GM10266 (cell line): ENCODE results near the gene CDH4.

Experiments used
- DNase-seq: peaks from one replicate; pipeline ENCODE4 v3.0.0; 2012; ENCODE audit errors: extremely low spot score
- TF ChIP-seq, protein P1 (sequence below): IDR thresholded peaks from 2 replicates; pipeline ENCODE4 v1.5.1; 2012; ENCODE audit warnings: mild to moderate bottlenecking, low read depth; ENCODE audit not compliant: control insufficient read depth, insufficient read depth; ENCODE audit errors: missing control alignments

Gene CDH4

DNA sequence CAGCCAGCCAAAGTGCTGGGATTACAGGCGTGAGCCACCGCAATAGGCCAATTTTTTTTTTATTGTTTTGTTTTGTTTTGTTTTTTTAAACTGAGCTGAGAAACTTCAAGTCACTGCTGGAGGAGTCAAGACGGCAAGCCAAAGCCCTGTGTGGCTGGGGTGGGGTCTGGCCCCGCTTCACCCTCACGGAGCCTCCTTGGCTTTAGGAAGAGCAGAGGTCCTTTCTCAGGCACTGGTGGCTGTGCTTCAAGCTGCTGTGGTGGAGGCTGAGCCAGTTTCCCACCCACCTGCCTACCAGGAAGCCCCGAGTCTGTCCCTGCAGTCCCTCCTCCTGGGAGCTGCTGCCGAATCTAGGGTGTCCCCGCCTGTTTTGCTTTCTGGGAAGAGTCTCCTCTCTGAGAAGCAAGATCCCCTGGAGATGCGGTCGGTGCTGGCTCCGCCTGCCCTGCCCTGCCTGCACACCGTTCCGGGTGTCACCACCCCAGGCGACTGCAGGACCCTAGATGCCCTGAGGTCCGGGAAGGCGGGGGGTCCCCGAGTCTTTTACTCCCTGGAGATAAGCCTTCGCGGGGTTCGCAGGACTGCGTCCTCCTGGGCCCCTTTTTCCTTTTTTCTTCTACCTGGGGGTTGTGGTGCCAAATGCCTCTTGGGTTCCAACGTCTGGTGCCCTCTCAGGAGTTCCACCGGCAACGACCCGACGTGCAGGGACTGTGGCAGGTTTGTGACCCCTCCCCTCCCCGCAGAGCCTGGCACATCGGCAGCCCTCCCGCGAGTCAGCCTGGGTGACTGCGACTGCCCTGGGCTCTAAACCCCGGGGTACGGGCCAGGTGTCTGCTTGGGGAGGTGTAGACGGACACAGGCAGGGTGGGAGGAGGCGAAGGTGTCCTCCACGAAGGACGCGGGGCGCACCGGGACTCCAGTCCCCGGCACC is 712.9 kb downstream of the CDH4 start:
- TF ChIP-seq, protein P1, sequence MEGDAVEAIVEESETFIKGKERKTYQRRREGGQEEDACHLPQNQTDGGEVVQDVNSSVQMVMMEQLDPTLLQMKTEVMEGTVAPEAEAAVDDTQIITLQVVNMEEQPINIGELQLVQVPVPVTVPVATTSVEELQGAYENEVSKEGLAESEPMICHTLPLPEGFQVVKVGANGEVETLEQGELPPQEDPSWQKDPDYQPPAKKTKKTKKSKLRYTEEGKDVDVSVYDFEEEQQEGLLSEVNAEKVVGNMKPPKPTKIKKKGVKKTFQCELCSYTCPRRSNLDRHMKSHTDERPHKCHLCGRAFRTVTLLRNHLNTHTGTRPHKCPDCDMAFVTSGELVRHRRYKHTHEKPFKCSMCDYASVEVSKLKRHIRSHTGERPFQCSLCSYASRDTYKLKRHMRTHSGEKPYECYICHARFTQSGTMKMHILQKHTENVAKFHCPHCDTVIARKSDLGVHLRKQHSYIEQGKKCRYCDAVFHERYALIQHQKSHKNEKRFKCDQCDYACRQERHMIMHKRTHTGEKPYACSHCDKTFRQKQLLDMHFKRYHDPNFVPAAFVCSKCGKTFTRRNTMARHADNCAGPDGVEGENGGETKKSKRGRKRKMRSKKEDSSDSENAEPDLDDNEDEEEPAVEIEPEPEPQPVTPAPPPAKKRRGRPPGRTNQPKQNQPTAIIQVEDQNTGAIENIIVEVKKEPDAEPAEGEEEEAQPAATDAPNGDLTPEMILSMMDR, result no peak
- DNase-seq, result no peak

DNA sequence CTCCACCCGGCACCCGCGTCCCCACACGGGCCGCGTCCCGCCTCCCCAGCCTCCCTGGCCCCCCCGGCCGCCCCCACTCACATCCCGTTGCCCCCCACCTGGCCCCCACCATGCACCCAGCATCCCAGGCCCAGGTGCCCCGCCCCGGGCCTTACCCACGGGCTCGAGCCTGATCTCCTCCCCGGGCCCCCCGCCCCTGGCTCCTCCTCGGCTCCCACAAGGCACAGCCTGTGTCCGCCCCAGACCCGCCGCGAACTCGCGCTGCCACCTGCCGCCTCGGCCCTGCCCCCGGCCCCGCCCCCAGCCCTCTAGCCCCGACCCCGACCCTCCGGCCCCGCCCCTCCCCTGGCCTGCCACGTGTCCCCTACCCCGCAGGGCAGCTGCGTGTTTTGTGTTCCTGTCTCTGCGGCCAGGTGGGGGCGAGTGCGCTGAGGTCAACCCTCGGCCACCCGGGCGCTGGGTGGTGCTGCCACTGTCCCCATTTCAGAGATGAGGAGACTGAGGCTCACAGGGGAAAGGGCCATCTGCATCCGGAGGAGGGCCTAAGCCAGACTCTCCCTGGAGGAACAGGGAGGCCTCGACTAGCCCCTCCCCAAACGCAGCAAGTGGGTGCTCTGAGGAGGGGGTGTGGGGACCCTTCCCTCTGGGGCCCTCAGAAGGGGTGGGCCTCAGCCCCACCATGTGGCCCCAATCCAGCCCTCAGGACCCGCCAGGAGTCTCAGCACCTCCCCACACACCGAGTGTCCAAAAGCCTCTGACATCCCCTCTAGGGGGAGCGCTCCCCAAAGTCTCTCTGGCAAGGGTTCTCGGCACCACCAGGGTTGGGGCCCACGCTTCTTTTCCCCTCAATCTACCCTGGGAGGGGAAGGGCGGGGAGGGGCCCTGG is 713.8 kb downstream of the CDH4 start:
- TF ChIP-seq, protein P1, result no peak
- DNase-seq, result no peak

DNA sequence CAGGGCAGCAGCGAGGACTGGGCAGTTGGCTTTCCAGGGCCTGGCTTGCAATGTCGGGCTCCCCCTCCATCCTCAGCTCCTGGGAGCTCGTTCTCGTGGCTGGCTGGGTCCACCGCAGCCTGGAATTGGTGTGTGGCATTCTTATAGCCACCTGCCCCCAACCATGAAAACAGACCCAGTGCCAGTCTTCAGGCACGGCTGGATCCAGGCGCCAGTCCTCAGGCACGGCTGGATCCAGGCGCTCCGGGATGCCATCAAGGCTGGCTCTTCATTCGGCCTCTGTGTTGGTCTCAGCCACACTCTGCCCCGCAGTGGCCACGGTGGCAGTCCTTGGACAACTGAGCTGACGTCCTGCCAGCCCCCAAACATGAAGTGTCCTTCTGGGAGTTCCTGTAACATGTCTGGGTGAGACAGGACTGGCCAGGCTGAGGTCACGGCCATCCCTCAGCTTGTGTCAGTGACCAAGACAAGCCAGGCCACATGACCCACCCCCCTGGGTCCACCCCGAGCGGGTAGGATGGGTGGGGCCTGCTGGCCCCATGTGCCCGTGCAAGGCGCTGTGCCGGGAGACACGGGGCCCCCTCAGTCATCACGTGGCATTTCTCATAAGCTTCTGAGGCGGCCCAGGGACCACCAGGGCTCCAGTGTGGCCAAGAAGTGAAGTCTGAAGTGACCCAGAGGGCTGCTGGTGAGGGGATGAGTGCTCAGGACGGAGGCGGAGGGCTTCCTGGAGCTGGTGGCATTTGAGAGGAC is 714.6 kb downstream of the CDH4 start:
- TF ChIP-seq, protein P1, result no peak
- DNase-seq, result no peak

GRCh38 chr20:61967300-61967699 is 715.2 kb downstream of the CDH4 start:
- TF ChIP-seq, protein P1, result no peak
- DNase-seq, result no peak

DNA sequence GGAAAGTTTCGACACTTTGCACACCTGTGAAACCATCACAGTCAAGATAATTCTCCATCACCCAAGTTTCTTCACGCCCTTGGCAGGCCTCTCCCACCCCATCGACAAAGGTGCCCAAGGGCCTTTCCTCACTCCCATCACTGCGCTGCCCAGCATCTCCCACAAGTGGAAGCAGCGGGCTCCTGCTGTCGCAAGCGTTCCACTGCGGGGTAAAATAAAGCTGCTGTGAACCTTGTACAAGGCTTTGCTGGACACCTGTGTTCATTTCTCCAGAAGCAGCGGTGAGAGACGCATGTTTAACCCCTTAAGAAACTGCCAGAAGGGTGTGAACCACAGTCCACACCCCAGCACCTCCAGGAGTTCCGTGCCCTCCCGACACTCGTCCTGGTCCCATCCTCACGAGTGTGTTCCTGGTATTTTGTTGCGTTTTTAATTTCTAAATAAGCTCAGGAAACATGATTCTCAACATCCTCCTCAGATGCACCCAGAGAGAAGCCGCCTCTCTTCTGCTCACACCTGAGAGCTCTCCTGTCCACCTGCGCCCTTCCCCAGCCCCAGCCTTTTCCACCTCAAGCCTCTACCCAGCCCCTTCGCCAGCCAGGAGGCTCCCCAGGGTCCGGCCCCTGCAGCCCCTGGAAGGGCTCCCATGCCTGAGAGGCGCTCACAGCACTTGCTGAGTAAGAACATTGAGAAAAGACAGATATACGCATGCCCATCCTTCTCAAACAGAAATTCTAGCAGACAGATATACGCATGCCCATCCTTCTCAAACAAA is 716.2 kb downstream of the CDH4 start:
- TF ChIP-seq, protein P1, result no peak
- no peak for DNase-seq

- TF ChIP-seq, protein P1, result no peak
- DNase-seq, result no peak
Observed at GRCh38 chr20:61968932-61969331, 716.9 kb downstream of the CDH4 start.
